HG03103 (cell line): ENCODE results near the gene HSPA12A.
A peak's percentile ranks its signal among the peaks of the same experiment; 100 is the strongest.

ENCODE experiments used
- ATAC-seq: cut with Tn5 transposase; IDR thresholded peaks from one replicate; pipeline ENCODE4 v1.9.1; 2021; ENCODE audit warnings: low read depth; ENCODE audit not compliant: unreplicated experiment

HSPA12A gene

DNA sequence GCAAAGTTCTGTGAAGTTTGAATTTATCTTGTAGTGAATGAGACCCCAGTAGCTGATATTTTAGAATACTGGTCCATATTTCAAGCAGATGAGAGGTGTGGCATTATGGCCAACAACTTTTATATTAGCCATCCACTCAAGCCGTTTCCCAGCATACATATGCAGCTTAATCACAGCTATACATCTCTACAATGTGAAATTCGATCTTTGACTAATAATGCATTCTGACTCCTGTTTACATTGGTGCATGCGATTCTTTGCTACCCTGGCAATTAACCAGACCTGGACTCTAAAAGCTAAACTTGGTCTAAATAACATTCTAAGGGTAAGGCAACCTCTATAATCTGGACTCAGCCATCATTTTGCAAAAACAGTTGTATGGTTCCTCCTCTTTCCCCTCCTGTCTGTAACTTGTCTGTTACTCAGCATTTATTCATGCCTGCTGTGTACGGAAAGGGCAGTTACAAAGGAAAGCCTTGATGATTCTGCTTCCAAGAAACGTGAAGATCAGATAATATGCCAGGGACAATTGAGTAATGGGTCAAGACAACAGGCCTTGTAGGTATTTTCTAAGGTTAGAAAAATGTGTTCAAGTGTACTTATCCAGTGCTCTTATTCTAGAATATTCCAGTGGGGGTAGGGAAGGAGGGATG, 71.0 kb downstream of the HSPA12A start:
- no peak for ATAC-seq

DNA sequence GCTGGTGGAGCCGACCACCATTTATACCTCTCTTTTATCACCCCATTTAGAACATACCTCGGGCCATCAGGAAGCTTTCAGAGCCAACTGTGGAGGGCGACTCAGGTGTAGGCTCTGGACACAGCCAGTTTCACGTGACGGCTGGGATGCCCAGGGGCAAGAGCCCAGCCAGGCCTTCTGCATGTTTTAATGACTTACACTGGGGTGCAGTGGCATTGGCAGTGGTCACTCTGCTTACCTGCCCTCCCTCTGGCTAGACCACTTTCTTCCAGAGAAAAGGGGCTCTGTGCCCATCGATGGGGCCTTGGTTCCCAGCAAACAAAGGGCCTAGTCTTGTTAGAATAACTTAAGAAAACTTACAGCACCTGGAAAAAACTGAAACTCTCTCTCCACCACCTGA, 71.7 kb downstream of the HSPA12A start:
- ATAC-seq, result no peak

DNA sequence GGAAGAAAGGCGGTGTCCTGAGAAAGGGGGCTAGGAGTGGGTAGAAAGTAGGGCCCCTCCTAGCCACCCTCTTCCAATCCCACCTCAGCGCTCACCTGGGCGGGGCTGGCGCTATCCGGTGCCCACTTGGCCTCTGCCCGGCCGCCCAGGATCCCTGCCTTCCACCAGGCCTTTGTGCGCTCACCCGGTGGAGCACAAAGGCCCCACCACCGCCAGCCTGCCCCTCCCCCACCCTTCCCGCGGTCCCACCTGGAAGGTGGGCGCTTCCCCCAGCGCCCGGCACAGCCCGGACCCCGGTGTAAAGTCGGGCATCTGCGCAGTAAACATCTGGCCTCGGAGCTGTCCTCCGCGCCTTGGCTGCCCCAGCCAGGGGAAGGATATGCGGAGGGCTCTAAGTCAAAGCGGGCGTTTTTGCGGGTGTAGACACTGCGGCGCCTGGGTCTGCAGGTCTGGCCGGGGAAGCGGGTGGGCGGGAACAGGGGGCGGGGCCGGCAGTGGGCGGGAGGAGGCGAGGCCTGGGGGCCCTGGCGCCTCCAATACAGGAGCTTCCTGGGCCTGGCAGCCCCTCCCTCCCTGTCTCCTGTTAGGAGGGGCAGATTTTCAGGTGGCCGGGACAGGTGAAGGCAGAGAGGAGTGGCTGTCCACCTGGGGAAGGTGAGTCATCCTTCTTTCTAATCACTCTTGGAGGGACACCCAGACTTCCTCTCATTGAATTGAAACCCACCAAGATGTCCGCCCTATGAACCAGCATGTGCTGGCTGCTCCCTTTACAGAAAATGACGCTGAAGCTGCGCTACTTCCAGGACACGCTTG, 72.3 kb downstream of the HSPA12A start:
- no peak for ATAC-seq

DNA sequence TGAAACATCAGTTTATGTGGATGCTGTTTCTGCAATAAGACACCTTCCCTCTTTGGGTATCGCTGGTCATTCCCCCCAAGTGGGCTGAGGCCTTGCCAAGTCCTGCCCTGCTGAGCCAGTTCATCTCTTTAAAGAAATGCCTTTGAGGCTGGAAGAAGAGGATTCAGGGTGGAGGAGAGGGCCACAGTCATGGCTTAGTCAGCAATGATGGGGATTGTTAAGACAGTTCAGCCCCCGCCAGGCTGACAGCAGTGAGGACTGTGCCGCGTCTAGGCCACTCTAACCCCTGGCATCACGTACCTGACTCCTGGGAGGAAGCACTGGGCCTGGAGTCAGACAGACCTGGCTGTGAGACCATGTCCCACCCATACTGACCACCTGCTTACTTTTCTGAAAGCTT, 73.3 kb downstream of the HSPA12A start:
- ATAC-seq, result no peak

DNA sequence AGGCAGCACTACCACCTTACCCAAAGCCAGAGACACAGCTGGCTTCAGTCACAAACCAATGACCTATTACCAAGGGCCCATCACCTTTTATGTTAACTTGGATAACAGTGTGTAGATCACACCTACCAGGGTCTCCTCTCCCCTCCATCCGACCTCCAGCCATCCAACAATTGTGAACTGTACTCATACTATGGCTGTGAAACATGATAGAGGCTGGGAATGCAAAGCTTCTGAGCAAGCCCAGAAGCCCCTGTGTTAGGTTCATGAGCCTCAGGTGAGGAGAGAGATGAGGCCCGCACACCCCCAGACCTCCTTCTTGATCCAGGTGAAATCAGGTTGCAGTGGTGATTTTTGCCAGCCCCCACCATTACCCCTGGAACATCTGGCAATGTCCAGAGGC, 73.9 kb downstream of the HSPA12A start:
- no peak for ATAC-seq

DNA sequence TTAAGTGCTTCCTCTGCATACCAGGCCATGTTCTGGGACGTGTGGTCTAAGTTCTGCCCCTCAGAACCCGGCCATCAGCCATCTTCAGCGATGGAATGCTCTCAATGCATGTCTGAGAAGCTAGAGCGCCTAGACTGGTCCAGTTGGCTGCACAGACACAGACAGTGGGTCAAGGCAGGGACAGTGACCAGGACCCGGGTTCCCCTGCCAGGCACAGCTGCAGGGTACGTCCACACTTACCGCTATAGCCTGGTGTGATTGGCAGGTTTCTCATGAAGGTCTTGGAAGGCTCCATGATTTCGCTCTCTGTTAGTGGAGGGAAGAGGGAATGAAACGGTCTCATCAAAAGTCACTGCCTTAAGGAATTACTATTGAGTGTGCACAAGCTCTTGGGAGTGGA, 74.3 kb downstream of the HSPA12A start:
- ATAC-seq, result no peak

DNA sequence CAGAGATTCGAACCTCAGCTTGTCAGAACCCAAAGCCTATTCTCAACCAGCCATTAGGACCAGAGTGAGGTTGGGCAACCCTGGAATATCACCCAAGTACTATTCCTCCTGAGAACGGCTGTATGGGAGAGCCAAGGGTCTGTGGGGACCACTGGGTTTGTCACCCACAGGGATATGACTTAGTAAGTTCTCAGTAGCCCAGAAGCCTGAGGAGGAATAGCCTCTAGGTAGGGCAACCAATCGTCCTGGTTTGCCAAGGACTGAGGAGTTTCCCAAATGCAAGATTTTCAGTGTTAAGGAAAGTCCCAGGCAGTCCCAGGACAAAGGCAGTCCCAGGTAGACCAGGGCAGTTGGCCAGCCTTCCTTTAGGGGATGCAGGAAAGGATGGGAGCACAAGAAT, 74.9 kb downstream of the HSPA12A start:
- ATAC-seq, result no peak

DNA sequence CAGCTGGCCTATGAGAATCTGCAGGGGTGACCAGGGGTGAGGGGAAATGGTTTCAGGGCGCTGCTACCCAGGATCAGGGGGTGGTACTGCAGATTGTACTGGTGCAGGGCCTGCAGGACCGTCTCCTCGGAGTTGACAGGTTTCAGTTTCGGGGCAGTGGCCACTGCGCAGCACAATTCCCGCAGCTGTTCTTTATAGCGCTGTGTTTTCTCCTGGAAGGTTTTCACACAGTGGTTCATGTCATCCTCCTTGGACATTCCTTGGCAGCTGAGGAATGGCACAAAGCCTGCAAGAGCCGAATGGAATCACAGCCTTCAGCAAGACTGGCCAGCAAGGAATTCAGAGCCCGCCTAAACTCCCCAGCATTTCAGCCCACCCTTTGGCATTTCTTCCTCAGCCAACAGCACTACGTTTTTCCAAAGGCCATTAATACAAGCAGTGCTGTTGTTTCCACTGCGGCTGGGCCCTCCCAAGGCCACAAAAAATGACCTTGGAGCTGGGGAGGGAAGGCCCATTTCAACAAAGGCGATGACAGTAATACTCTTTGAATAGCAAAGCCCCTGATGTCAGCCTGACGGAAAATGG, 76.7 kb downstream of the HSPA12A start:
- no peak for ATAC-seq

DNA sequence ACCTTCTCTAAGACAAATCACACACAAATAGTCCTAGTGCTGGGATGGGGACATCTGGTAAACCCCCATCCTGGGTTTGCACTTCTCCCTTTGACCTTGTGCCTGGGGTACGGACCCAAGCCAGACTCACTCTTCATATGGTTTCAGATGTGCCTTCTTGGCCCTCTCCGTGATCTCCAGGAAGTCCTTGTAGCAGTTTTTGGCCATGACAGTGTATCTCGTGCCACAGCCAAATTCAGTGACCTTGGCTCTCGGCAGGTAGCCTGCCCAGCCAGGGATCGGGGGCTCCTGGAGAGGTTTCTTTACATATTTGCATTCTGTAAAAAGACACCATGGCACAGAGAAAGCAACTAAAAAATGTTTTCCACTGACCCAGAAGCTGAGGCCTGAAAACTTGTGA, 77.7 kb downstream of the HSPA12A start:
- ATAC-seq, result no peak

DNA sequence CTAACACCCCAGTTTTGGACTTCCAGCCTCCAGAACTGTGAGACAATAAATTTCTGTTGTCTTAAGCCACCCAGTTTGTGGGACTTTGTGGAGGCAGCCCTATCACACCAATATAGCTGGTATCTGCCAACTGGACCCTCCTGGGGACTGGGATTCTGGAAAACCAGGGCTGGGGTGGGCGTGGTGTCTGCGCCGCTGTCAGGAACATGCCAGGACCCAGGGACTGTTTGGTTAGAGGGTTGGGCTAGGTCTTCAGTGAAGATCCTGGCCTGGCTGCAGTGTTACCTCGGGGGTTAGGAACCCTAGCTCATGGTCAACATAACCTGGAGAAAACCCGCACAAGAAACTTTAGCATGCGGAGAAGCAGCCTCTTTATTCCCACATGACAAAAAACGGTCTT, 79.0 kb downstream of the HSPA12A start:
- ATAC-seq, result no peak

DNA sequence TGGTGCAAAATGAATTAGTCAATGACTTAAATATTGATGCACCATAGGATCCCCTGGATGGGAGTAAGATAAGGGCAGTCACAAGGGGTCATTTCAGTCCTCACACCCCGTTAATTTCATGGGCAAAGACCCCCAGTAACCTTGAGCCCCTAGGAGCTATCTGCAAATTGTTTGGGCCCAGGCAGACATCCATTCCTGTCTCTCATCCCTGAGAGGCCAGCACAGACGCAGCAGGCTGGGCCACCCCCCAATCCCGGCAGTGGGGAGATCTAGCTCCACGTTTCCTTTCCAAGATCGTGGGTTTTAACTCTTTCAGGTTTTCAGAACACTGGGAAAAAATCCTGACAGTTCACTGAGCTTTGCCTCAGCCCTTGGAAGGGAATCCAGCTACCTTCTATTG, 81.5 kb downstream of the HSPA12A start:
- no peak for ATAC-seq

DNA sequence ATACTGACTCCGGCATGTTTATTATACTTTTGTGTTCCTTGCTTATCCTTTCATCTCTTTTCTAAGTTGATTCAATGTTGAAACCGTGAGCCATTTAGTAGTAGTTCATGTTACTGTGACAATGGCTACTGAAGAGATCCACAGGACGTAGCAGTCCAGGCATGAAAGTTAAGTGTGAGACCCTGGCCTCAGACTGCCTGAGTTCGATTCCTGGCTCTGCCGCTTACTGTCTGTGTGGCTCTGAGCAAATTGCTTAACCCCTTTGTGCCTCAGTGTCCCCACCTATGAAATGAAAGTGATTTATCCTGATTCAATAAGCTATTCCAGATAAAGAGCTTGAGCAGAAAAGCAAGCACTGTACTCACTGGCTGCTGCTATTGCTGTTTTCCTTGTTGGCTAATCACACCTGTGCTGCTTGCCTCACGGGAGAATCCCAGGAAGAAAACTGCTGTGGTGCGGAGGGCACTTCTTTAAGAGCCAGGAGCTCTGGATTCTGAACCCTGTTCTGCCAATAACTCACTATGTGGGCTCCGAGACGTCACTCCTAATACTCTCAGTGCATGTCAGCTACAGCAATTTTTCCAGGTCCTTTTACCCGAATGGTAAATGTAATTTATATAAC, 83.2 kb downstream of the HSPA12A start:
- no peak for ATAC-seq

DNA sequence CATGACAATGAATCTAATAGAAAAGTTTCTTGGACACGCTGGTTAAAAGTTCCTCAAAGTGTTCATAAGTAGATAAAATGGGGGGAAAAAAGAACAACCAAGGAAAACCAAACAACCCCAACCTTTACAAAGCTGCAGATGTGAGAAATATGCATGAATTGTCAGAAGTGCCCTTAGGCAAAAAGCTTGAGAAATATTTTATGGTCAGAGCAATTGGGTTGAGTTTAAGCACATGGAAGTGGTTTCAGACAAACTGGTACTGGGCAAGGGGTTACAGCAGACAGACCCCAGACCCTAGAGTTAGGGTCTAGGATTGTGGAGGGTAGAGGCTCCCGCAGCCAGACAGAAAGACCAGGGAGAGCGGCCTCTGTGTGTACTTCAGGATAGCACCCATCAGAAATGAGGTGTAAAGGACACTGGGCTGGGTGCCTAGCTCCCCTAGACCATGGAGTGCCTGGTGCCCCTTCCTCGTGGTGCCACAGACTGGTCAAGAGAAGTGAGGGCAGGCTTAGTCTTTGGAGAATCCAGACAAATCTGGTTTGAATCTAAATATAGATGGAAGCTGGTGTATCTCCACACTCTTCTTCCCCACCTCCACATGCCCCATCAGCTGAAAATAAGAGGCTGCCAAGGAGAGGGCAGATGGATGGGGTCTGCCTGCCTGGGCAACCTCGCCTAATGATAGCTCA, 84.4 kb downstream of the HSPA12A start:
- ATAC-seq, result no peak

DNA sequence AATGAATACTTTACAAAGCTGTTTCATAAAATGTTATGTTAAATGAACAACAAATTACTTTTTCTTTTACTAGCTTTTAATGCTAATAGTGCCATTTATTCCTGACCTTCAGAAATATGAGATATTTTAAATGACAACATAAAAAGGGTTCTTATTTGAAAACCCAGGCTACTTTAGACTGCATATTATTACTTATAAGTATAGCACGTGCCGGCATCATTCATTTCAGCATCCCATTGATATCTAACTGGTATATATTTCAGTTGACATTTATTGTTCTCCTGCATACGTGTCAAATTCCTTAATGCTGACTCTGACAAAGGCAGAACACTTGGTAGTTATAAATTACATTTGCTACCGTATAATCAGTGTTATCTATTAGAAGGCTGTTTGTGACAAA, 86.3 kb downstream of the HSPA12A start:
- ATAC-seq, result no peak

DNA sequence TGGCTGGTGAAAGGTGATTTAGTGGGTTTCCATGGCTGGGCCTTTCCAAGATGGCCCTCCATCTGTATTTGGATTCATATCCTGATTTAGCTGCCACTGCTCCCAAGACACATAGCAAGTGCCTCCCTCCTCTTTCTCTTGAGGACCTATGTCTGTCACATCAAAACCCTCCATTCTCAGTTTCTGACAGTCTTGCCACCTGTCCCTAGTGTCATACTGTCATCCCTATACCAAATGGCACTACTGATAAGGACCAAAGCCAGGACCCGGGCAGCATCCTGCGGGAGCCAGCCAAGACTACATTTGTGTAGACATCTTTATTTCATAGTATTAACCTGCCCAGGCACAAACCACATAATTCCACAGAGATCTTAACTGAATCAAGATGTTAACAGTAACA, 86.8 kb downstream of the HSPA12A start:
- no peak for ATAC-seq

DNA sequence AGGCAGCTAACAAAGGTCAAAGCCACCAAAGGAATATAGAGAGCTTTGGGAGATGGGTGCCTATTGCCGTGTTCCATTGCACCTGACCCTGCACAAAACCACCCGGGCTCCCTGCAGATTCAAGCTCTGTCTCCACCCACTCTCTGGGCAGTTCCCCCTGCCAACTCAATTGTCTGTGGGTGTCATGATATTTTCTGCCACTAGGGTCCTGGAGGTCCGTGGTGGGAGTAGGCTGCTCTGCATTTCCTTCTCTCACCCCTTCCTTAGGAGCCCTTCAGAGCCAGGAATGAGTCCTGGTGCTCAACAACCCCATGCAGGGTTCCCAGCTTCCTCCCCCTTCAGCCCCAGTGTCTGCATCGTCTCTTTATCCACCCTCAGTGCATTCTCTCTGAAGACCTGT, 87.5 kb downstream of the HSPA12A start:
- peak; percentile 71 for ATAC-seq

DNA sequence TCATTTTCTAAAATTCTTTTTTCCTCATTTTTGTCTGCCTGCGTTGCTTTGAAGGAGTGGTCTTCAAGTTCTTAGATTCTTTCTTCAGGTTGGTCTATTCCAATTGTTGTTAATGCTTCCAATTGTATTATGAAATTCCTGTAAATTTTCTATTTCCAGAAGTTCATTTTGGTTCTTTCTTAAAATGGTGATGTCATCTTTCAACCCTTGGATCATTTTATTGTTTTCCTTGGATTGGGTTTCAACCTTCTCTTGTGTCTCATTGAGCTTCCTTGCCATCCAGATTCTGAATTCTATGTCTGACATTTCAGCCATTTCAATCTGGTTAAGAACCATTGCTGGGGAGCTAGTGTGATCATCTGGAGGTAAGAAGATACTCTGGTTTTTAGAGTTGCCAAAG, 88.5 kb downstream of the HSPA12A start:
- ATAC-seq, result no peak

DNA sequence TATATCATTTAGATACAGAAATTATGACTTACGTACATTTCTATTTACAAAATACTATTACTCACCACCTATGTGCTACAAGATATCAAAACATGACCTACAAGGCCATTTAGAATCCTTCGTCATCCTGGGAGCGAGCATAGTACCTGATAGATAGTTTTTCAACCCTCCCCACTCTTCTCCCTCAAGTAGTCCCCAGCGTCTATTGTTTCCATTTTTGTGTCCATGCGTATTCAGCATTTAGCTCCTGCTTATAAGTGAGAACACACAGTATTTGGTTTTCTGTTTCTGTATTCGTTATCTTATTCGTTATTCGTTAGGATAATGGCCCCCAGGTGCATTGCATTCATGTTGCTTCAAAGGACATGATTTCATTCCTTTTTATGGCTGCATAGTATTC, 93.5 kb downstream of the HSPA12A start:
- no peak for ATAC-seq

DNA sequence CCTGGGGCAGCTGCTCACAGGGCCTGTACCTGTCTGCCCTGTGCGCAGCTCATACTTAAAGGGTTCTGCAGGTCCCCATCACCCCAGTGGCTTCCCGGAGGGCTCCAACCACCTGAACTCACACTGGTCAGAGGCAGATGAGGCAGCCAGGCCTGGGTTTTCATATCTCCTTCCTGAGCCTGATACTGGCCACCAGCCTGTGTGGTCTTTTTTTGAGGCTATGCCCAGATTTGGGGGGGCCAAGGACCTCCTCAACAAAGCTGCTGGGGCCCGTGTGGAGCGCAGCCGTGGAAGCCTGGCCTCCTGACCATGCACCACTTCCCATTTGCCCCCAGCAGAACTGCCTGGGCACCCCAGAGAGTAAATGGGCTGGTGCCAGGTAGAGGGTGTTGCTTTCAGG, 95.9 kb downstream of the HSPA12A start:
- ATAC-seq, result no peak

DNA sequence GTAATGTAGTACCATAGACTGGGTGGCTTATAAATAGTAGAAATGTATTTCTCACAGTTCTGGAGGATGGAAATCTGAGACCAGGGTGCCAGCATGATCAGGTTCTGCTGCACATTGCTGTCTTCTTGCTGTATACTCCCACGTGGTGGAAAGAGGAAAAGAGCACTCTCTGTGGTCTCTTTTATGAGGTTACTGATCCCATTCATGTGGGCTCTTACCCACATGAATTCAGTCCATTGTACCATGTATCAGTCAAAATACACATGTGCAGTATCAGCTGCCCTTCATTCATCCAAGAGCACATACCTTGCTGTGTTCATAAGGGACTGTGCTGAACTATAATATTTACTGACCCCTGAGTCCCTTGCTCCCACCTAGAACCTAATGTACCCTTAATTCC, 104.5 kb downstream of the HSPA12A start:
- no peak for ATAC-seq

DNA sequence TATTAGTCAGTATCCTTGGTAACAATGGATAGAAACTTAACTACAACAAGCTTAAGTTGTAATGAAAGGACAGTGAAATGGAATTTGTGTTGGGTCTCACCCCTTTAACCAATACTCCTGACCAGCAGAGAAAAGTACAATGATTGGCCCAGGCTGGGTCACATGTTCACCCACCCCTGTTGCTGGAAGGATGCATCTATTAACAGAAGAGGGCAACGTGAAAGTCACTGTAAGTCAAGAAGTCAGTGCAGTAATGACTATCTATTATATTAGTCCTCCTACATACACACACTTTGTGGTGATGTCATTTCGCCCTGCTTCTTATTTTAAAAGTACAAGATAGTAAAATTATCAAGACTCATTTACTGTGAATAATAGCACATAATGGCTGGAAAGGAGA, 105.4 kb downstream of the HSPA12A start:
- ATAC-seq, result no peak
